ENCODE measurements around the gene LINC00237.

The LINC00237 gene

GRCh38 chr20:21125072-21125848 lies 19.1 kb upstream of the LINC00237 start:
- no peak for DNase-seq

- DNase-seq = no peak
Observed at GRCh38 chr20:21124190-21124589, 18.0 kb upstream of the LINC00237 start.

- no peak for DNase-seq
Observed at GRCh38 chr20:21118782-21119181, 12.6 kb upstream of the LINC00237 start.

GRCh38 chr20:21118138-21118537 lies 12.0 kb upstream of the LINC00237 start:
- no peak for DNase-seq

- DNase-seq = no peak
Observed at GRCh38 chr20:21117521-21117920, 11.4 kb upstream of the LINC00237 start.

GRCh38 chr20:21114584-21114983 lies 8.4 kb upstream of the LINC00237 start:
- DNase-seq = no peak

- DNase-seq = no peak
Observed at GRCh38 chr20:21113697-21114096, 7.5 kb upstream of the LINC00237 start.

- no peak for DNase-seq
Observed at GRCh38 chr20:21111416-21111815, 5.3 kb upstream of the LINC00237 start.

GRCh38 chr20:21110811-21111210 lies 4.7 kb upstream of the LINC00237 start:
- DNase-seq = no peak

GRCh38 chr20:21109144-21109543 lies 3.0 kb upstream of the LINC00237 start:
- no peak for DNase-seq

GRCh38 chr20:21105429-21106170 lies 558 bp downstream of the LINC00237 start:
- DNase-seq = peak; percentile 7

- DNase-seq = no peak
Observed at GRCh38 chr20:21104921-21105320, 1.2 kb downstream of the LINC00237 start.

- DNase-seq = no peak
Observed at GRCh38 chr20:21104466-21104761, 1.7 kb downstream of the LINC00237 start.

- no peak for DNase-seq
Observed at GRCh38 chr20:21103582-21104465, 2.3 kb downstream of the LINC00237 start.

- peak; percentile 58 for DNase-seq
Observed at GRCh38 chr20:21102603-21103311, 3.4 kb downstream of the LINC00237 start.

- peak; percentile 13 for DNase-seq
Observed at GRCh38 chr20:21101932-21102575, 4.1 kb downstream of the LINC00237 start.

GRCh38 chr20:21101453-21101931 lies 4.7 kb downstream of the LINC00237 start:
- DNase-seq = peak; percentile 21

GRCh38 chr20:21100578-21101452 lies 5.3 kb downstream of the LINC00237 start:
- DNase-seq = peak; percentile 29

- peak; percentile 55 for DNase-seq
Observed at GRCh38 chr20:21099751-21100577, 6.2 kb downstream of the LINC00237 start.
